H7 (cell line): ENCODE measurements around the gene JAKMIP1. TPM values are rescaled to one million over a fixed set of nuclear protein-coding genes. Genes with fewer than 3 reads are reported as not detected.
A peak's percentile ranks its signal among the peaks of the same experiment; 100 is the strongest.

ENCODE experiments used
- DNase-seq: peaks from one replicate; pipeline ENCODE4 v3.0.0; 2012
- H3K27me3 ChIP-seq: 2 replicates; pipeline ENCODE4 v1.6.0; 2011; ENCODE audit warnings: mild to moderate bottlenecking, low read length; ENCODE audit not compliant: control insufficient read depth, insufficient read depth
- H3K36me3 ChIP-seq: replicated peaks from 2 replicates; pipeline ENCODE4 v1.5.1; 2011; ENCODE audit warnings: low read length; ENCODE audit not compliant: control insufficient read depth, insufficient read depth
- H3K4me3 ChIP-seq: 2 replicates; pipeline ENCODE4 v1.5.1; 2011; ENCODE audit warnings: low read depth, mild to moderate bottlenecking, control low read depth, low read length, moderate library complexity; ENCODE audit not compliant: insufficient read depth
- total RNA-seq: library from RNA; depleted of rRNA; stranded (reverse); fragments of >200 nt; shearing (Covaris generic); gene quantifications from 2 replicates; pipeline ENCODE4 v1.2.3, GENCODE V29; 2014

Gene JAKMIP1
- total RNA-seq, 1 experiment from 2014 or later: 10.3 TPM

DNA sequence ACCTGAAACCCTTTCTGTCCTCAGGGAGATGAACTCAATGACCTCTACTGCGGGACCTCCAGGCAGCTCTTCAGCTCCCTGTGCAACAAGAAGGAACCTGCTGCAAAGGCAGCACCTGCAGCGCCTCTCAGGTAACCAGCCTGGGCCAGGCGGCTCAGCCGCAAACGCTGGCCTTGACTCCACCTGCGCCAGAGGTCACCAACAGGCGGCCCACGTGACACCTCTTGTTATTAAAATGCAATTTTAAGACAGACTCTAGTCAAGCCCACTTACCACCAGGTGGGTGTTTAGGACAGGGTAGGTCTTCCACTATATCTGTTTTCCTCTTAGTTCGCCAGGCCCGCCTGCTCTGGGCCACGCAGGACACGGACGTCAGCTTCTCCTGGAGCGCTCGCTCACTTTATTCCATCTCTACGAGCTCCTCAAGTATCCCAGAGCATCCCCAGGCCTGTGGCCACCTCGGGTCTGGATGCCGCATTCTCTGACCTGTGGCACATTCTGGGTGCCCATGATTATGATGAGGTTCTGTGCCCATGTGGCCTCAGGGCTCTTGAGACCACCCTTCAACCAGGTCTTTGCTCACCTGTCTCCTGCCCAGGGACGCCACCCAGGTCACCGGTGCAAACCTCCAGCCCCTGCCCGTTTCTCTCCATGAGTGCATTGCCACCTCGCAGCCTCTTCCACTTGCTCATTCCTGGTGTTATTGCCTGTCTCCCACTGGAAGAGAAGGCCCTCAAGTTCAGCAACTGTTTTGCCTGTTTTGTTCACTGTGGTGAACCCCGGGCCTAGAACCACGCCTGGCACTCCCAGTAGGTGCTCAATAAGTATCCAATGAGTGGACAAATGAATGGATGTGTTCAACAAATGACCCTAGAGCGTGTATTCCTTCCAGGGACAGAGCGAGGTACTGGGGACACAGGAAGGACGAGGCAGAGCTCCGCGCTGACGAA, 32.8 kb upstream of the JAKMIP1 start:
- Histone ChIP-seq H3K27me3 (no peaks in the 10 kb centered on the region), H3K36me3 (no peaks in the 10 kb centered on the region), H3K4me3 (no peak overlapping the region)
- no peak for DNase-seq

DNA sequence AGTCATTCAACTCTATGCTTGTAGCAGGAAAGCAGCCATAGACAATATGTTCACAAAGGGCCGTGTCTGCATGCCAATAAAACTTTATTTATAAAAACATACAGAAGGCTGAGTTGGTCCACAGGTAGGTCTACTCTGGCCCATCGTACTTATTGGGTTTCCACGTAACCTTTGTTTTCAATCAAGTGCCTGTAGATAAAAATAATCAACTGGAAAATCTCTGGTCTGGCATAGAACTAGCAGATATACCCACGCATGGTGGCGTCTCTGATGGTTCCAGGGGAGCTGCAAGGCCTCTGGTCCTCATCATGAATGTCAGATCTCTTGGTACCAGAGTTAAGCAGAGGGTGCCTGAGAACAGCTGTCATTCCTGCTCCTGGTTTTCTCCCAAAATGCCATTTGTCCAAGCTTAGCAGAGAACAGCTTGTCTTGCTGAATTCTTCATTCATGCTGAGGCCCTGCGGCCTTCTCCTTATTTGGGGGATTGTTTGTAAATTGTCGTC, 31.4 kb upstream of the JAKMIP1 start:
- no peak for DNase-seq
- no peaks in the 10 kb centered on the region for H3K36me3 ChIP-seq
- no peak overlapping the region for H3K4me3 ChIP-seq
- H3K27me3 ChIP-seq: no peaks in the 10 kb centered on the region

DNA sequence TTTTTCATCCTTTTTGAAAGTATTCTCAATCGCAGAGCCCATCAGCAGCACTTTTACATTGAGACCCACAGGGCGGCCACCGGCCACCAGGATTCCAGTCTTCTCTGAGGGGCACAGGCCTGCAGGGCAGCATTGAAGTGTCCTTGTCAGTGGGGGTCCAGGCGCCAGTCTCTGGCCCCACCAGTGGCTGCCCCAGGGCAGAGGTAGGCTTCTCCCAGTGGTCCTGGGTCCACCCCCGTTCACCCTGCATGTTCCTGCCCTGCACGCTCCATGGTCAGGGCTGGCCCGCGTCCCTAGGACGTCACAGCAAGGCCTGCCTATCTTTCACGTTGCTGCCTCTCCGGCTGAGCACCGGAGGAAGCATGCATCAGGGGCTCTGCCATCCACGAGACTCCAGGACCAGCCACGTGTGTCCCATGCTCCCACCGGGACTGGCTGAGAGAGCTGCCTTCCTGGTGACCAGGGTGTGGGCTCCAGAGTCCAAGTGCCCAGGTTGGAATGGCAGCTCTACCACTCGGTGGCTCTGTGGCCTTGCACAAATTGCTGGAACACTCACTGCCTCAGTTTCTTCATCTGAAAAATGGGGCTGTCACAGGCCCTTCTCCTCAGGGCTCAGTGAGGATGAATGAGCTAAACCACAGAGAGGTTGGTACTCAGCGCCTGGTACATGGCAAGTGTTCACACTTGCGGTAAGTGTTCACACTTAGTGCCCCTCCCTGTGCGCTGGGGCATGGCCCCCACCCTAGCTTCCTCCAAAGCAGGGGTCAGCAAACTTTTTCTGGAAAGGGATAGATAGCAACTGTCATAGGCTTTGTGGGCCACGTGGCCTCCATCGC, 30.7 kb upstream of the JAKMIP1 start:
- no peak overlapping the region for H3K4me3 ChIP-seq
- H3K36me3 ChIP-seq: no peaks in the 10 kb centered on the region
- H3K27me3 ChIP-seq: no peaks in the 10 kb centered on the region
- no peak for DNase-seq

DNA sequence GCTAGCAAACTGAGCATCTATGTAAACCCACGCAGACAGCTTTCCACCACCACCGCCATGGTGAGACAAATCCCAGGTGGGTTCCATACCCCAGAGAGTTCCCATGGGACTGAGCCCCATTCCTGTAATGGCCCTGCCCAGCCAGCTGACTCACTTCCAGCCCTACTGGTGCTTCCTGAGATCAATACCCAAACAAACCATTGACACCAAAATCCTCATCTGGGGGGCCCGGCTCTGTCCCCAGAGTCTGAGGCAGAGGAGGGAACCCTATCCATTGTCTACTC, 30.1 kb upstream of the JAKMIP1 start:
- Histone ChIP-seq H3K4me3 (no peak overlapping the region), H3K27me3 (no peaks in the 10 kb centered on the region), H3K36me3 (no peaks in the 10 kb centered on the region)
- no peak for DNase-seq

DNA sequence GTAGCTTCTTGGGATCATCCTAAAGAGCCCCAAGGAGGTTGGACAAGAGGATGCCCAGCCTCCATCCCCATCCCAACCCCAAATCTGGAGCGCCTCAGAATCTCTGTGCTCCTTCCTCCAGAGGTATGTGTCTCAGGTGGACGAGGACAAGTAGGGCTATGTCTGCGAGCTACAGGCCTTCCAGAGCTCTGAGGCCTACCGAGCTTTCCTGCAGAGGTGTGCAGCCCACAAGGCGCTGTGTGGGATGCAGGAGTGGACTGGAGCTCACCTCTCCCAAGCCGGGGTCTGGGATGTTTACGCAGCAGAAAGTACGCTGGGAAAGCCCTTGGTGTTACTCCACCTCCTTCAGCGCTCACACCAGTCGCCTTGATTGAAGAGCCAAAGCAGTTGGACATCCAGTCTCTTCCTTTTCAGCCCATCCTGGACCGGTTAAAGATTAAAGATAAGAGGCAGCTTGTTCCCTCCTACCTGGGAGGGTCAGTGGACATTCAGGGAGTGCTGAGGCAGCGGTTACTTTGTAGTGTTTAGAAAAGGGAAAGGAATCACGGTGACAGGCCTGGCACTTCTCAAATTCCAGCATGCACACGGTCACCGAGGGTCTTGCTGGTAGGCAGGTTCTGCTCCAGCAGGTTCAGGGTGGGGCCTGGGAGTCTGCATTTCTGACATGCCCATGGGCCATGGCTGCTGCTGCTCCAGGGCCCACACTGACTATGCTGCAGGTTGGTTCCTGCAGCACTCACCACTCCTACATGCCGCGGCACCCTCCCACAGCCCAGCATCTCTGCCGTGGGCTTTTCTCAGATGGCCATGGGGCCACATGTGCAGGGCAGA, 29.5 kb upstream of the JAKMIP1 start:
- no peak for DNase-seq

DNA sequence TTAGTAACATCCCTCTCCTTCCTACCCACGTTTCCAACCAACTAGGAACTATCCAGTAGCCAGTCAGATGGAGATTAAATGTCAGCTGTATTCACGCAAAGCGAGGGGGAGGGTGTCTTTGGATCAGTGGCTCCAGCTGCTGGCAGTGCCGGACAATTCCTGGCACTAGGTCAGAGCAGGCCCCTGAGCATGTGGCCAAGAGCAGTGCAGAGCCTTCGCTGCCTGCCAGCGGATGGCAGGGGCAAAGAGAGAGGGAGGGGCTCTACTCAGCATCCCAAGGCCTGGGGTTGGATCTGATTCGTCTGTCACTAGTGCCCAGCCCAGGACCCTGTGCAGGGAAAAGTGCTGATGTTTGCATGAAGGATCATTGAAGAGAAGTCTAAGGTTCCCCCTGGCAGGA, 28.7 kb upstream of the JAKMIP1 start:
- no peaks in the 10 kb centered on the region for H3K27me3 ChIP-seq
- no peak overlapping the region for H3K4me3 ChIP-seq
- H3K36me3 ChIP-seq: no peaks in the 10 kb centered on the region
- peak; percentile 43 for DNase-seq

More for the DNA sequence above, 29.5 kb upstream of the JAKMIP1 start:
- H3K4me3 ChIP-seq: no peak overlapping the region
- H3K27me3 ChIP-seq: no peaks in the 10 kb centered on the region
- H3K36me3 ChIP-seq: no peaks in the 10 kb centered on the region

DNA sequence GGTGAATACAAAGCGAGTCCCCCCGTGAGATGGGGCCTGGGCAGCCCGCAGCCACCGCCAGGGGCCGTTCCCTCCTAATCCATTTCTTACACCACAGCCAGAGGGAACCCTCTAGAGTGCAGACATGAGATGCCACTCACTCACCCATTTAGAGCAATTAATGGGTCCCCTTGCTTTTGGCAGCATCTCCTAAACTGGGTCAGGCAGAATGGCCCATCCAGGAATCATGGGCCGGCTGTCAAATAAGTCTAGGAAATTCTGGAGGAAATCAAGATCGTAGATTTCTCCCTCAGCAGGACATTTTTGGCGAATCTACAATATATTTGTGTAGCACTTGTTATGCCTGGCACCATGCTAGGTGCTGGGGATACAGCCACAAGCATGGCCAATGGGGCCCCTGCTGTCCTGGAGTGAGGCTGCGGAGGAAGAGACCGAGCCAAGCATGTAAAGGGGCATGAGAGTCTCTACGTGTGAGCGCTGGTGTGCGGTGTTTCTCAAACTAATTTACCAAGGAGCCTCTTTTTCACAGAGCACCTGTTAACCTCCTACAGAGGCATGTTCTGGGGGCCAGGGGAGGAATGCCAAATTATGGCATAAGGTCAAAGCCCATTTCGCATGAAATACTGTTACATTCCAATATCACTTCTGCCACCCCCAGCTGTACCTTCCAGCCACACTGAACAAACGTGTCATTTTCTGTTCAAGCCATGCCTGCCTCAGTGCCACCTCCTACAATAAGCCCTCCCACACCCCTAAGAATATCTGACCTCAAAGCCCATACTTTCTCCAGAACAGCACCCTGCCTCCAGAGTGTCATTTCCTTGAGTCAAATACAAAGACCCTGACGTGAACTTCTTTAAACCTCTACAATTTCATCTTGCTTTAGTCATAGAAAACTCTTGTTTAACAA, 28.1 kb upstream of the JAKMIP1 start:
- Histone ChIP-seq H3K4me3 (no peak overlapping the region), H3K27me3 (no peaks in the 10 kb centered on the region), H3K36me3 (no peaks in the 10 kb centered on the region)
- peak; percentile 59 for DNase-seq

DNA sequence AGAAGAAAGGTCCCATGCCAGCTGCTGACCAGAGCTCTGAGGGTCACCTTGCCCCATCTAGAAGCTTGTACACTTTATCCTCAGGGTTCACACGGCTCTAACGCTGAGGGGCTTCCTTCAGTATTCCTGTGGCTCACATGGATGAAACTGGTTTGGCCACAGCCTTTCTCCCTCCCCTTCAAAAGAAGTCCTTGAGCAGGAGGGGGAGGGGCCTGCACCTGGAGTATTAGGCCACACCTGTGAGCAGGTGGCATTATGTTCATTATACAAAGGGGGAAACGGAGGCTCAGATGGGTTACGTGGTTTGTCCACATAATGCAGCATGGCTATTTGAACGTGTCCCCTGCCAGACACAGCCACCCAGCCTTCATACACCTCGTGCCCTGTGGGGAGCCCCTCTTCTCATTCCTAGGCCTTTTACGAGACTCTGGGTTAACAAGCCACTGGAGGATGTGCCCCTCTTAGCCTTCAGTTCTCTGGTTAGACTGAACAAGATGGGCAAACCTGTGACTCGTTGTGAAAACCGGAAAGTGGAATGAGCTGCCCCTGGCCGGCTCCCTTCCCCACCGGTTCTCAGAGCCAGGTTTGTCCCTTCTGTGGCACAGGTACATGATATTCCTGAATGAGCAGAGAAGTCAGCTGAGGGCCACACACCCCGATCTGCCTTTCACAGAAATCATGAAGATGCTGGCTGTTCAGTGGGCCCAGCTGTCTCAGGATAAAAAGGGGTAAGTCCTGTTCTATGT, 27.2 kb upstream of the JAKMIP1 start:
- DNase-seq: peak; percentile 35
- H3K27me3 ChIP-seq: peaks cover 3% of the 10 kb centered on the region
- H3K4me3 ChIP-seq: no peak overlapping the region
- no peaks in the 10 kb centered on the region for H3K36me3 ChIP-seq

DNA sequence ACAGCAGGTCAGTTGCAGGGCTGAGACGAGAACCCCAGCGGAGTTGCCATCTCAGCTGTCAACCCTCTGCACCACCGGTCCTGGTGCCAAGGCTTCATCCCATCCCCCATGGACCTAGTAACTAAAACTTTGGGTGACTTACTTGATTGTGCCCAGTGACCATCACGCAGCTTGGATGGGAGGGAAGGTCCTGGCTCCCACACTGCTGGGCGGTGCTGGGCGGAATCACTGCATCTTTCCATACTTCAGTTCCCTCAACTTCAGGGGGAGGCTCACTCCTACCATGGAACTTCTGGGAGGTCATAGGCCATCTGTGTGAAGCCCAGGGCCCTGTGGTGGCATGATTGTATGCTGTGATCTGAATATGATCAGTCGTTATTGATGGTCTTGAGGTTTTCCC, 26.2 kb upstream of the JAKMIP1 start:
- Histone ChIP-seq H3K36me3 (no peaks in the 10 kb centered on the region), H3K27me3 (peaks cover 6% of the 10 kb centered on the region), H3K4me3 (no peak overlapping the region)
- no peak for DNase-seq

DNA sequence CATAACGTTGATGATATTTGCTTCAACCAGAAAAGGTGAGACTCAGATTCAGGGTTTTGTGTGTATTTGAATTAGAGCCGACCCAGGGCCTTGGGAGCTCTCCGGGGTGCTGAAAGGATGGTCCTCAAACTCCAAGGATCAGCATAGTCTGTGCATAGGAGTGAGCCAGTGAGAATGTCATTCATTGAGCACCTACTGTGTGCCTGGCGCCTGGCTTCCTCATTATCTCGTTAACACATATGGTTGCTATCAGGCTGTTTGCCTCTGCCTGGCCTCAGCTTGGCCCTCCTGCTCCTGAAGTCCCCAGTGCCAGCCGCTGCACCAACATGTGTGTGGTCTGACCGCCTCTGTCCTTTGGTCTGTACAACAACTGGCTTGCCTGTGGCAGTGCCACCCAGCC, 25.1 kb upstream of the JAKMIP1 start:
- Histone ChIP-seq H3K27me3 (peaks cover 8% of the 10 kb centered on the region), H3K4me3 (no peak overlapping the region), H3K36me3 (no peaks in the 10 kb centered on the region)
- peak; percentile 85 for DNase-seq

DNA sequence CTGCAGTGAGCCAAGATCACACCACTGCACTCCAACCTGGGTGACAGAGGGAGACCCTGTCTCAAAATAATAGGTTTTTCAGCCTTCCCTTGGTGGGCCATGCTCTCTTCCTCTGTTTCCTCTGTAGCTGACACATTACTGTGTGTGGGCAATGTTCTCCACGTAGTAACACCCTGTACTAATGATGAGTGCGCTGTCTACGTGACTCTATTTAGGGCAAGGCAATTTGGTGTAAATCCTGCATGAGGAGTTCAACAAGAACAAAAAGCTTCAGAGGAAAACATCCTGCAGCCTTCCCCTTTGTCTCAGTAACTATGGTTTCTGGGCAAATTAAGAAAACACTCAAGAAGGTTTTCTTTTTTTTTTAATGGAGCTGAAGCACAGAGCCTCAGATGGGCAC, 24.4 kb upstream of the JAKMIP1 start:
- H3K27me3 ChIP-seq: peaks cover 10% of the 10 kb centered on the region
- no peaks in the 10 kb centered on the region for H3K36me3 ChIP-seq
- DNase-seq: no peak
- H3K4me3 ChIP-seq: no peak overlapping the region

DNA sequence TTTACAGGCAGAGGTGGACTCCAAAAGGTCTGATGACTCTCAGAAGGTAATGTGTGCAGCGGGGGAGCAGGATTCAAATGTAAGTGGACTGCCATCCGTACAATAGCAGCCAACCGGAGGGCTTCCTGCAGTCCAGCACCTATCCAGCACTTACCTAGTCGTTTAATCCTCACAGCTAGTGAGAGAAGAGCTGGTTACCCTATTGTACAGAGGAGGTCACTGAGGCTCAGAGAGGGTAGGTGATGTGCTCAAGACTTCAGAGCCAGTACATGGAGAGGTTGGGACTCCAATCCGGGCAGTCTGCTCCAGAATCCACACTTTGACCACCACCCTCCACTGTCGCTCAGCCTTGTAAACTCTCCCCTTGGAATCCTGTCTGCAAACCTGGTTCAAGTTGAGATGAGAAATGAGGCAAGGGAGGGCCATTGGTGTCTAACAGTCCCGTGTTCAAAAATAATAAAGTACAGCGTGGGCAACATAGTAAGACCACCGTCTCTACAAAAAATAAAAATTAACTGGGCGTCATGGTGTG, 22.5 kb upstream of the JAKMIP1 start:
- peak; percentile 79 for DNase-seq
- no peak overlapping the region for H3K4me3 ChIP-seq
- H3K27me3 ChIP-seq: peaks cover 10% of the 10 kb centered on the region
- H3K36me3 ChIP-seq: no peaks in the 10 kb centered on the region
